Kidney (tissue), 14 donors: ENCODE data around the gene BACE1. TPM values are rescaled to one million over a fixed set of nuclear protein-coding genes. Genes with fewer than 3 reads are reported as not detected.
"Not testable (repeated sequence)": the region's sequence is repeated elsewhere in the genome, so short reads cannot be mapped to it uniquely, and the experiment has no call there.

Source experiments
- DNase-seq, 5 donors: peaks; one replicate each; pipeline ENCODE4 v3.0.0-alpha.2; 2013 to 2020
- FAIRE-seq: peaks from 2 replicates; lab custom pipeline; 2012; peaks lifted over from hg19 to GRCh38; lab: Jason Lieb, UNC
- H3K27ac ChIP-seq, 2 donors: one replicate each; pipeline ENCODE4 v1.7.0; 2013; ENCODE audit warnings: low read depth in 2 of 2, low read length in 2 of 2, inconsistent platforms in 1 of 2
- H3K27me3 ChIP-seq: one replicate; pipeline ENCODE4 v1.7.1; 2013; ENCODE audit warnings: low read length, inconsistent platforms; ENCODE audit not compliant: control insufficient read depth, insufficient read depth
- H3K36me3 ChIP-seq, 3 donors: one replicate each; pipeline versions ENCODE4 v1.7.0 to v1.7.1; 2013; ENCODE audit warnings: low read length in 3 of 3, control low read depth in 1 of 3, inconsistent platforms in 1 of 3; ENCODE audit not compliant: insufficient read depth in 3 of 3, control insufficient read depth in 2 of 3
- H3K4me1 ChIP-seq, 3 donors: one replicate each; pipeline versions ENCODE4 v1.7.0 to v1.7.1; 2013; ENCODE audit warnings: low read length in 3 of 3, inconsistent platforms in 1 of 3, low read depth in 1 of 3; ENCODE audit not compliant: control insufficient read depth in 2 of 3, insufficient read depth in 2 of 3
- H3K4me3 ChIP-seq, 3 donors: one replicate each; pipeline versions ENCODE4 v1.7.0 to v1.8.1; 2013; ENCODE audit warnings: low read length in 3 of 3, control low read depth in 1 of 3, inconsistent platforms in 1 of 3
- H3K9ac ChIP-seq, 3 donors: one replicate each; pipeline versions ENCODE4 v1.7.0 to v1.7.1; 2013; ENCODE audit warnings: low read length in 3 of 3, control low read depth in 1 of 3, inconsistent platforms in 1 of 3
- H3K9me3 ChIP-seq, 3 donors: one replicate each; pipeline versions ENCODE4 v1.7.0 to v1.7.1; 2013; ENCODE audit warnings: low read length in 3 of 3, control low read depth in 1 of 3, inconsistent platforms in 1 of 3; ENCODE audit not compliant: control insufficient read depth in 2 of 3, insufficient read depth in 1 of 3
- intact Hi-C: fragments of 100-400 bp; cut with DNase I; formaldehyde crosslinking; loops from one replicate; pipeline ENCODE4 v1.11.1; 2022
- polyA plus RNA-seq: library from polyadenylated mRNA; stranded (reverse); fragments of 350-450 nt; fragmentation: Illumina TruSeq; extraction: RNeasy Lipid Tissue Mini Kit (QIAGEN cat#74804); gene quantifications from one replicate; pipeline ENCODE4 v1.2.3, GENCODE V29; 2014; ENCODE audit warnings: low read depth, low replicate concordance; ENCODE audit not compliant: insufficient read depth
- total RNA-seq: library from RNA; stranded (reverse); fragmentation: NEBNext Ultra II Directional; extraction: Animal tissue kit (Norgen Biotek cat#: 25700); gene quantifications from one replicate; pipeline ENCODE4 v1.2.1, GENCODE V29; 2021
- TF ChIP-seq, protein P1 (sequence below): IDR thresholded peaks from 3 replicates; pipeline ENCODE4 v1.5.1; 2012; ENCODE audit warnings: mild to moderate bottlenecking, moderate library complexity, borderline replicate concordance; ENCODE audit not compliant: insufficient read depth; ENCODE audit errors: extremely low read depth
- donor health status: control.
- donor health status: control.
- donor health status: control.
- donor health status: control.
- donor health status: control.
- donor health status: DM: yes; HTN: yes; CAD: no.
- donor health status: Normal renal cell carcinoma (clear cell type).

Gene BACE1
- total and polyA plus RNA-seq, 2 donors from 2014 or later: 11.7 to 24.5 TPM

GRCh38 chr11:117271208-117271607, 44.8 kb downstream of the BACE1 start:
- intact Hi-C loops: no loop called here
- TF ChIP-seq, protein P1, sequence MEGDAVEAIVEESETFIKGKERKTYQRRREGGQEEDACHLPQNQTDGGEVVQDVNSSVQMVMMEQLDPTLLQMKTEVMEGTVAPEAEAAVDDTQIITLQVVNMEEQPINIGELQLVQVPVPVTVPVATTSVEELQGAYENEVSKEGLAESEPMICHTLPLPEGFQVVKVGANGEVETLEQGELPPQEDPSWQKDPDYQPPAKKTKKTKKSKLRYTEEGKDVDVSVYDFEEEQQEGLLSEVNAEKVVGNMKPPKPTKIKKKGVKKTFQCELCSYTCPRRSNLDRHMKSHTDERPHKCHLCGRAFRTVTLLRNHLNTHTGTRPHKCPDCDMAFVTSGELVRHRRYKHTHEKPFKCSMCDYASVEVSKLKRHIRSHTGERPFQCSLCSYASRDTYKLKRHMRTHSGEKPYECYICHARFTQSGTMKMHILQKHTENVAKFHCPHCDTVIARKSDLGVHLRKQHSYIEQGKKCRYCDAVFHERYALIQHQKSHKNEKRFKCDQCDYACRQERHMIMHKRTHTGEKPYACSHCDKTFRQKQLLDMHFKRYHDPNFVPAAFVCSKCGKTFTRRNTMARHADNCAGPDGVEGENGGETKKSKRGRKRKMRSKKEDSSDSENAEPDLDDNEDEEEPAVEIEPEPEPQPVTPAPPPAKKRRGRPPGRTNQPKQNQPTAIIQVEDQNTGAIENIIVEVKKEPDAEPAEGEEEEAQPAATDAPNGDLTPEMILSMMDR: no peak
- Histone ChIP-seq H3K9ac (no peak overlapping the region), H3K27ac (no peak overlapping the region), H3K27me3 (no peaks in the 10 kb centered on the region), H3K4me1 (no peaks in the 10 kb centered on the region), H3K4me3 (no peak overlapping the region), H3K9me3 (no peaks in the 10 kb centered on the region), H3K36me3 (peaks cover 0 to 2% (median 2%) of the 10 kb centered on the region in 3 donors)
- FAIRE-seq: no peak
- DNase-seq: no peak

- Histone ChIP-seq H3K9me3 (no peaks in the 10 kb centered on the region), H3K27me3 (no peaks in the 10 kb centered on the region), H3K4me1 (no peaks in the 10 kb centered on the region), H3K36me3 (peaks cover 0 to 2% (median 0%) of the 10 kb centered on the region in 3 donors), H3K9ac (no peak overlapping the region), H3K27ac (no peak overlapping the region), H3K4me3 (no peak overlapping the region)
- FAIRE-seq (no peak), DNase-seq (no peak)
- TF ChIP-seq, protein P1: no peak
- intact Hi-C loops: no loop called here
These were observed 46.2 kb downstream of the BACE1 start for GRCh38 chr11:117269856-117270255.

- no peak overlapping the region for H3K27ac ChIP-seq
- H3K4me1 ChIP-seq: no peaks in the 10 kb centered on the region
- TF ChIP-seq, protein P1: no peak
- H3K4me3 ChIP-seq: no peak overlapping the region
- no peak for DNase-seq
- no peaks in the 10 kb centered on the region for H3K27me3 ChIP-seq
- peaks cover 0 to 8% (median 0%) of the 10 kb centered on the region in 3 donors for H3K36me3 ChIP-seq
- H3K9ac ChIP-seq: no peak overlapping the region
- intact Hi-C loops: no loop called here
- H3K9me3 ChIP-seq: no peaks in the 10 kb centered on the region
- no peak for FAIRE-seq
These were observed 50.3 kb downstream of the BACE1 start for GRCh38 chr11:117265745-117266144.

DNA sequence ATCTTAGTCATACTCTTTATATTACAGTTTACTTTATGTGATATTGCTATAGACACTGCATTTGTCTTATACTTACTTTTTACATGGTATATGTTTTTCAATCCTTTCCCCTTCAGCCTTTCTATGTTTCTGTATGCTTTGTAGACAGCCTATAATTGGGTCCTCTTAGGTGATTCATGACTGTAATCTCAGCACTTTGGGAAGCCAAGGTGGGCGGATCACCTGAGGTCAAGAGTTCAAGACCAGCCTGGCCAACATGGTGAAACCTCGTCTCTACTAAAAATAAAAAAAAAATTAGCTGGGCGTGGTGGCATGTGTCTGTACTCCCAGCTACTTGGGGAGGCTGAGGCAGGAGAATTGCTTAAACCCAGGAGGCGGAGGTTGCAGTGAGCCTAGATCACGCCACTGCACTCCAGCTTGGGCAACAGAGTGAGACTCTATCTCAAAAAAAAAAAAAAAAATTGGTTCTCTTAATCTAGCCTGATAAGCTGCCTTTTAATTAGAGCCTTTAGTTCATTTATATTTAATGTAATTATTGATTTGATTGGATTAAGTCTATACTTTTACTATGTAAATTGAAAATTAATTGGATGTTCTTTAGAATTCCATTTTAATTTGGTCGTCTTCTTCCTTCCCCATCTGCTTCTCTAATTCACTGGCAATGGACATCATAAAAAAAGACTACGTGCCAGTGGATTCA, 51.3 kb downstream of the BACE1 start:
- H3K36me3 ChIP-seq, H3K4me1 ChIP-seq, H3K9ac ChIP-seq, FAIRE-seq, DNase-seq, H3K27me3 ChIP-seq, H3K9me3 ChIP-seq, H3K27ac ChIP-seq, intact Hi-C loops, H3K4me3 ChIP-seq: not testable (repeated sequence)
